Prostate gland (tissue), 2 donors: ENCODE results near the gene PRKAR2A.

ENCODE experiments used
- POLR2A ChIP-seq: fragments of 450-650 bp; IDR thresholded peaks from one replicate; pipeline ENCODE4 v1.6.1; 2016; ENCODE audit warnings: antibody characterized with exemption, mild to moderate bottlenecking
- POLR2AphosphoS5 ChIP-seq: sonication (generic); formaldehyde crosslinking; IDR thresholded peaks from one replicate; pipeline ENCODE4 v1.6.1; 2017; ENCODE audit warnings: antibody characterized with exemption
- TF ChIP-seq, protein P1 (sequence below), 4 experiments: fragments of 200-600 bp in 2 of 4; fragments of 450-650 bp in 2 of 4; sonication (generic) in 2 of 4; IDR thresholded peaks; 1 replicate in 3 of 4; 2 replicates in 1 of 4; pipeline ENCODE4 v1.5.1; 2016 to 2019; ENCODE audit warnings: antibody characterized with exemption in 4 of 4, mild to moderate bottlenecking in 2 of 4, moderate library complexity in 2 of 4

DNA sequence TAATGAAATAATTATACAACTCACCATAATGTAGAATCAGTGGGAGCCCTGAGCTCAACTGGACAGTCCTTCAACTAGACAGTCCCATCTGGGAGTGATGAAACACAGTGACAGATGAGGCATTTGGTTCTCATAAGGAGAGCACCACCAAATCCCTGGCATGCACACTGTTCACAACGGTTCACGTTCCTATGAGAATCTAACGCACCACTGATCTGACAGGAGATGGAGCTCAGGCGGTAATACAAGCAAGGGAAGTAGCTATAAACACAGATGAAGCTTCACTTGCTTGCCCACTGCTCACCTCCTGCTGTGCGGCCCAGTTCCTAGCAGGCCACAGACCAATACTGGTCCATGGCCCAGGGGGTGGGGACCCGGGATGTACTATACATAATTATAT, 17.0 kb downstream of the PRKAR2A start:
- TF ChIP-seq, protein P1, sequence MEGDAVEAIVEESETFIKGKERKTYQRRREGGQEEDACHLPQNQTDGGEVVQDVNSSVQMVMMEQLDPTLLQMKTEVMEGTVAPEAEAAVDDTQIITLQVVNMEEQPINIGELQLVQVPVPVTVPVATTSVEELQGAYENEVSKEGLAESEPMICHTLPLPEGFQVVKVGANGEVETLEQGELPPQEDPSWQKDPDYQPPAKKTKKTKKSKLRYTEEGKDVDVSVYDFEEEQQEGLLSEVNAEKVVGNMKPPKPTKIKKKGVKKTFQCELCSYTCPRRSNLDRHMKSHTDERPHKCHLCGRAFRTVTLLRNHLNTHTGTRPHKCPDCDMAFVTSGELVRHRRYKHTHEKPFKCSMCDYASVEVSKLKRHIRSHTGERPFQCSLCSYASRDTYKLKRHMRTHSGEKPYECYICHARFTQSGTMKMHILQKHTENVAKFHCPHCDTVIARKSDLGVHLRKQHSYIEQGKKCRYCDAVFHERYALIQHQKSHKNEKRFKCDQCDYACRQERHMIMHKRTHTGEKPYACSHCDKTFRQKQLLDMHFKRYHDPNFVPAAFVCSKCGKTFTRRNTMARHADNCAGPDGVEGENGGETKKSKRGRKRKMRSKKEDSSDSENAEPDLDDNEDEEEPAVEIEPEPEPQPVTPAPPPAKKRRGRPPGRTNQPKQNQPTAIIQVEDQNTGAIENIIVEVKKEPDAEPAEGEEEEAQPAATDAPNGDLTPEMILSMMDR (IDR thresholded peaks at IDR 0.05), result no peak
- TF ChIP-seq POLR2A (no peak), POLR2AphosphoS5 (no peak)
